ENCODE measurements around the gene RBM19.

RBM19 gene

GRCh38 chr12:113852264-113852663 lies 113.9 kb downstream of the RBM19 start:
- no peak overlapping the region for H3K4me3 ChIP-seq (ENCODE audit: insufficient read depth, low read depth, low read length)
- H3K9me3 ChIP-seq (ENCODE audit: control insufficient read depth, low read length): no peaks in the 10 kb centered on the region
- no peak overlapping the region for H3K27ac ChIP-seq (ENCODE audit: insufficient read depth, low read depth, low read length, poor library complexity, severe bottlenecking)
- 93 to 97% methylated on average over 5 of the region's 5 CpGs for WGBS, 2 experiments
- H3K27me3 ChIP-seq (ENCODE audit: control insufficient read depth, insufficient read depth, low read length, poor library complexity, severe bottlenecking): no peaks in the 10 kb centered on the region
- H3K4me1 ChIP-seq (ENCODE audit: control insufficient read depth, insufficient read depth, low read length): peaks cover 10% of the 10 kb centered on the region
- no peaks in the 10 kb centered on the region for H3K36me3 ChIP-seq (ENCODE audit: control insufficient read depth, insufficient read depth, low read length)

- no peaks in the 10 kb centered on the region for H3K27me3 ChIP-seq (ENCODE audit: control insufficient read depth, insufficient read depth, low read length, poor library complexity, severe bottlenecking)
- H3K27ac ChIP-seq (ENCODE audit: insufficient read depth, low read depth, low read length, poor library complexity, severe bottlenecking): no peak overlapping the region
- H3K4me1 ChIP-seq (ENCODE audit: control insufficient read depth, insufficient read depth, low read length): peaks cover 9% of the 10 kb centered on the region
- H3K9me3 ChIP-seq (ENCODE audit: control insufficient read depth, low read length): no peaks in the 10 kb centered on the region
- no peaks in the 10 kb centered on the region for H3K36me3 ChIP-seq (ENCODE audit: control insufficient read depth, insufficient read depth, low read length)
- 91 to 92% methylated on average over 8 of the region's 8 CpGs for WGBS, 2 experiments
- no peak overlapping the region for H3K4me3 ChIP-seq (ENCODE audit: insufficient read depth, low read depth, low read length)
Observed at GRCh38 chr12:113850309-113851056, 115.6 kb downstream of the RBM19 start.

DNA sequence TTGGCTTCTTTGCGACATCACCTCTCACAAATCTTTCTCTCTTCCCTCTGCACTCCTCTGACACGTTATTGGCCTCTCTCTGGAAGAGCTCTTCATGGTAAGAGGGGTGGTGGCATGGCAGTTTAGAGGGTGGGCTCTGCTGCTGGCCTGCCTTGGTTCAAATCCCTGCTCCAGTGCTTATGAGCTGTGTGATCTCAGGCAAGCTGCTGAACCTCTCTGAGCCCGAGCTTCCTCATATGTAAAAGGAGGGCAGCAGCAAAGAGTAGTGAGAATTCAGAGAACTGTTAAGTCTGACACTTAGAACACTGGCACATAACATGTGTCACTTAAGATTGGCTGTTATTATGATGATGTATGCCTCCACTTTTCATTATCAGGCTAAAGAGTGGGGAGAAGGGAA lies 118.3 kb downstream of the RBM19 start:
- no peaks in the 10 kb centered on the region for H3K27me3 ChIP-seq (ENCODE audit: control insufficient read depth, insufficient read depth, low read length, poor library complexity, severe bottlenecking)
- 71 to 81% methylated on average over 3 of the region's 3 CpGs for WGBS, 2 experiments
- H3K36me3 ChIP-seq (ENCODE audit: control insufficient read depth, insufficient read depth, low read length): no peaks in the 10 kb centered on the region

DNA sequence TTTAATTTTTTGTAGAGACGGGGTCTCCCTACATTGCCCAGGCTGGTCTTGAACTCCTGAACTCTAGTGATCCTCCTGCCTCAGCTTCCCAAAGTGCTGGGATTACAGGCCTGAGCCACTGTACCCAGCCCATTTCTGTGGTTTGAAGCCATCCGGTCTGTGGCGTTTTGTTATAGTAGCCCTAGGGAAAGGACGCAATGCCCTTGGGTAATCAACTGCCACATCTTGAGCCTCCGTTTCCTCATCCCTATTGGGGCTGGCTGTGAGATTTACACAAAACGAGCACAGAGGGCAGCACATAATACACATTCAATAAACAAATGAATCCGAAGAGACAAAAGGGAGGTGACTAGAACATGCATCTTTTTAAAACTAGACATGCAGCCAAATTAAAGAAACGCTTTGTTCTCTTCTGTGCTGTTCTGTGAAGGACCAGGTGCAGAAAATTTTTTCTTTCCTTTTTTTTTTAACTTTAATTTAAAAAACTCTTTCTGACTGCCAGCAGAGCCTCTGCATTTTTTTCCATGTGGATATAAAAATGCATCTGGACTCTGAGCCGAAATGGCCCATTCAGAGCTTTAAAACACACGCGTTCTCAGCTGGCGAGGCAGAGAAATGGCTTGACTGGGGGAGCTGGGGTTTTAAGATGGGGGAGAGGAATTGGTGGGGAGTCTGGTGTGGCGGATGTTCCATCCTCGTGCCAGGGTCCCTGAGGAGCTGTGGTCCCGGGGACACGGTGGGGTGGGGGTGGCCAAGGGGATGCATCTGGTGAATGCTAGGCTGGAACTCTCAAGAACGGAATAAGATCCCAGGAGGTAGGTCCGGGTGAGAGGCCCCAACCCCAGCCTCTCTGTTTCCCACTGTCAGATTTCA lies 119.0 kb downstream of the RBM19 start:
- Histone ChIP-seq H3K4me3 (ENCODE audit: insufficient read depth, low read depth, low read length) (no peak overlapping the region), H3K27ac (ENCODE audit: insufficient read depth, low read depth, low read length, poor library complexity, severe bottlenecking) (no peak overlapping the region), H3K36me3 (ENCODE audit: control insufficient read depth, insufficient read depth, low read length) (no peaks in the 10 kb centered on the region), H3K9me3 (ENCODE audit: control insufficient read depth, low read length) (no peaks in the 10 kb centered on the region), H3K4me1 (ENCODE audit: control insufficient read depth, insufficient read depth, low read length) (peaks cover 8% of the 10 kb centered on the region), H3K27me3 (ENCODE audit: control insufficient read depth, insufficient read depth, low read length, poor library complexity, severe bottlenecking) (no peaks in the 10 kb centered on the region)
- WGBS, 2 experiments: 88 to 89% methylated on average over 18 of the region's 18 CpGs

More for the DNA sequence above, 118.3 kb downstream of the RBM19 start:
- no peaks in the 10 kb centered on the region for H3K9me3 ChIP-seq (ENCODE audit: control insufficient read depth, low read length)
- no peak overlapping the region for H3K4me3 ChIP-seq (ENCODE audit: insufficient read depth, low read depth, low read length)
- peaks cover 8% of the 10 kb centered on the region for H3K4me1 ChIP-seq (ENCODE audit: control insufficient read depth, insufficient read depth, low read length)
- H3K27ac ChIP-seq (ENCODE audit: insufficient read depth, low read depth, low read length, poor library complexity, severe bottlenecking): no peak overlapping the region

- Histone ChIP-seq H3K36me3 (ENCODE audit: control insufficient read depth, insufficient read depth, low read length) (no peaks in the 10 kb centered on the region), H3K9me3 (ENCODE audit: control insufficient read depth, low read length) (no peaks in the 10 kb centered on the region), H3K27me3 (ENCODE audit: control insufficient read depth, insufficient read depth, low read length, poor library complexity, severe bottlenecking) (no peaks in the 10 kb centered on the region), H3K4me1 (ENCODE audit: control insufficient read depth, insufficient read depth, low read length) (peaks cover 8% of the 10 kb centered on the region), H3K4me3 (ENCODE audit: insufficient read depth, low read depth, low read length) (no peak overlapping the region), H3K27ac (ENCODE audit: insufficient read depth, low read depth, low read length, poor library complexity, severe bottlenecking) (no peak overlapping the region)
- 94 to 95% methylated on average over 10 of the region's 10 CpGs for WGBS, 2 experiments
Observed at GRCh38 chr12:113845900-113846674, 120.0 kb downstream of the RBM19 start.

DNA sequence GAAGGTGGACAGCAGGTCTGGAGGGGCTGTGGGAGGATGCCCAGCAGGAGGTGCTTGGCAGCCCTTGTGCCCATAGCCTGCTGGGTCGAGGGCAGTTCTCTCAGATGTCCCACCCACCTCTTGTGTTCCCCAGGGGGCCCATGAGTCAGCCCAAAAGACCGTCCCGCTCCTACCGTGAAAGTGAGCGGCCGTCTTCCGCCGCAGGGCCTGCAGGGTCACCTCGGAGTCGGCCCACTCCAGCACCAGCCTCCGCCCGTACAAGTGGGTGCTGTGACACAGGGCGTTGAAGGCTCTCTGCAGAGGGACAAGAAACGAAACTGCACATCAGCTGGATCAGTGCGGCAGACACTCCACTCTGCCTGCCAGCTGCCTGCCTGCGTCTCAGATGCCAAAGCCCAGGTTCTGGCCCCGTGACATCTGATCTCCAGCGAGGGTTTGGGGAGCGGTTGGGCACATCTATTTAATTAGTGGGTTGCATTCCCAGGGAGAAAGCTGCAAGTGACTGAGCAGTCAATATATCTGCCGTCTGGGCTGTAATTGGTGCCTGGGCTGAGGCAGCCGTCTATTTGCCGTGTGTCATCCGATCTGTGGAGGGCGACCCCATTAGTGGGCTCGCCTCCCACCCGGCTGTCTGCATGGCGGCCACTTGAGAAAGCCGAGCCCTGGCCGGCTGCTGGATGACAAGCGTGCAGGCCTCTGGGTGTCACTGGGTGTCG lies 121.5 kb downstream of the RBM19 start:
- Histone ChIP-seq H3K4me3 (ENCODE audit: insufficient read depth, low read depth, low read length) (no peak overlapping the region), H3K27ac (ENCODE audit: insufficient read depth, low read depth, low read length, poor library complexity, severe bottlenecking) (no peak overlapping the region), H3K4me1 (ENCODE audit: control insufficient read depth, insufficient read depth, low read length) (peaks cover 3% of the 10 kb centered on the region), H3K36me3 (ENCODE audit: control insufficient read depth, insufficient read depth, low read length) (no peaks in the 10 kb centered on the region), H3K27me3 (ENCODE audit: control insufficient read depth, insufficient read depth, low read length, poor library complexity, severe bottlenecking) (no peaks in the 10 kb centered on the region), H3K9me3 (ENCODE audit: control insufficient read depth, low read length) (no peaks in the 10 kb centered on the region)
- 85 to 86% methylated on average over 31 of the region's 31 CpGs for WGBS, 2 experiments

DNA sequence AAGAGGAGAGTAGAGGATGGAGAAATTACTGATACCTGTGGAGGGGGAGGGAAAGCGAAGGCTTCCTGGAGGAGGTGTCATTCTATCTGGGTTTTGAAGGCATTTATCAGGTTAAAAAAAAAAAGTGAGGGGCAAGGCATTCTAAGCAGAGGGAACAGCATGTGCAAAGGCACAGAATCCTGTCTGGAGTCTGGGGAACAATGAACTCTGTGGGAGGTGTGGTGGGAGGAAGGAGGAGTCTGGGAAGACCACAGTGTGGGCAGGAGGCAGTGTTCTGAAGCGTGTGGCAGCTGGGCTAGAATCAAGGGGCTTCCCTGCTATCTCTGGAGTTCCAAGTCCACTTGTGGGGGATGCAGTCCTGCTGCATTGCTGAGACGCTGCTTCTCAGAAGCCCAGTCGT lies 123.4 kb downstream of the RBM19 start:
- Histone ChIP-seq H3K4me3 (ENCODE audit: insufficient read depth, low read depth, low read length) (no peak overlapping the region), H3K27me3 (ENCODE audit: control insufficient read depth, insufficient read depth, low read length, poor library complexity, severe bottlenecking) (no peaks in the 10 kb centered on the region), H3K9me3 (ENCODE audit: control insufficient read depth, low read length) (no peaks in the 10 kb centered on the region), H3K27ac (ENCODE audit: insufficient read depth, low read depth, low read length, poor library complexity, severe bottlenecking) (no peak overlapping the region), H3K4me1 (ENCODE audit: control insufficient read depth, insufficient read depth, low read length) (peaks cover 3% of the 10 kb centered on the region), H3K36me3 (ENCODE audit: control insufficient read depth, insufficient read depth, low read length) (no peaks in the 10 kb centered on the region)
- 86 to 89% methylated on average over 4 of the region's 4 CpGs for WGBS, 2 experiments

DNA sequence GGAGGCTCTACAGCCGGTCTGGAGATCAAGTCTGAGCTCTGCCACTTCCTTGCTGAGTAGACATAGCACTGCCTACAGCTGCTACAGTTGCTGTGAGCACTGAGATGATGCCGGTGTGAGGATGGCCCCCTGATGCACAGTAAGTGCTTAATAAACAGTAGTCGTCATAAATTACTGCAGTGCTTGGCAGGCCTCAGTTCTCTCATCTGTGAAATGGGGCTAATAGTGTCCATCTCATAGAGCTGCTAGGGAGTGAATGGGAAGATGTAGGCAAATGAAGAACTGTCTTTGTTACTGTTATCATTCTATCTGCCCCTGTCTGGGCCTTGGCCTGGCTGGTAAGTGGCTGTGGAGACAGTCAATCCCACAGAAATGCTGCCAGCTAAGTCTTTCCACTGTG lies 124.3 kb downstream of the RBM19 start:
- Histone ChIP-seq H3K4me3 (ENCODE audit: insufficient read depth, low read depth, low read length) (no peak overlapping the region), H3K27ac (ENCODE audit: insufficient read depth, low read depth, low read length, poor library complexity, severe bottlenecking) (no peak overlapping the region)
- WGBS, 2 experiments: 91% methylated on average over 3 of the region's 3 CpGs

GRCh38 chr12:113840401-113841042 lies 125.6 kb downstream of the RBM19 start:
- Histone ChIP-seq H3K27ac (ENCODE audit: insufficient read depth, low read depth, low read length, poor library complexity, severe bottlenecking) (no peak overlapping the region), H3K36me3 (ENCODE audit: control insufficient read depth, insufficient read depth, low read length) (no peaks in the 10 kb centered on the region), H3K9me3 (ENCODE audit: control insufficient read depth, low read length) (no peaks in the 10 kb centered on the region), H3K27me3 (ENCODE audit: control insufficient read depth, insufficient read depth, low read length, poor library complexity, severe bottlenecking) (no peaks in the 10 kb centered on the region), H3K4me1 (ENCODE audit: control insufficient read depth, insufficient read depth, low read length) (peaks cover 14% of the 10 kb centered on the region), H3K4me3 (ENCODE audit: insufficient read depth, low read depth, low read length) (no peak overlapping the region)
- 89 to 91% methylated on average over 15 of the region's 15 CpGs for WGBS, 2 experiments

More for the DNA sequence above, 124.3 kb downstream of the RBM19 start:
- H3K4me1 ChIP-seq (ENCODE audit: control insufficient read depth, insufficient read depth, low read length): peaks cover 3% of the 10 kb centered on the region
- no peaks in the 10 kb centered on the region for H3K9me3 ChIP-seq (ENCODE audit: control insufficient read depth, low read length)
- no peaks in the 10 kb centered on the region for H3K36me3 ChIP-seq (ENCODE audit: control insufficient read depth, insufficient read depth, low read length)
- no peaks in the 10 kb centered on the region for H3K27me3 ChIP-seq (ENCODE audit: control insufficient read depth, insufficient read depth, low read length, poor library complexity, severe bottlenecking)
